BE2C (cell line): ENCODE measurements around the gene LAMA5.

Experiments
- DNase-seq: peaks from one replicate; pipeline ENCODE4 v3.0.0-alpha.2; 2020
- H3K27me3 ChIP-seq: fragments of 250-450 bp; sonication (Bioruptor Pico); 2 replicates; pipeline ENCODE4 v1.5.1; 2020; ENCODE audit warnings: mild to moderate bottlenecking
- H3K36me3 ChIP-seq: fragments of 250-450 bp; sonication (Bioruptor Pico); 2 replicates; pipeline ENCODE4 v1.5.1; 2020; ENCODE audit warnings: mild to moderate bottlenecking
- H3K4me1 ChIP-seq: fragments of 250-450 bp; sonication (Bioruptor Pico); 2 replicates; pipeline ENCODE4 v1.5.1; 2020
- H3K4me3 ChIP-seq: 2 replicates; pipeline ENCODE4 v1.5.1; 2011; ENCODE audit warnings: low read depth, low read length
- H3K9me3 ChIP-seq: fragments of 250-450 bp; sonication (Bioruptor Pico); 2 replicates; pipeline ENCODE4 v1.5.1; 2020
- CTCF ChIP-seq: IDR thresholded peaks from 2 replicates; pipeline ENCODE4 v1.5.1; 2012; ENCODE audit warnings: mild to moderate bottlenecking, low read depth, low read length

The LAMA5 gene

GRCh38 chr20:62313460-62314338 is 53.4 kb downstream of the LAMA5 start:
- H3K4me1 ChIP-seq, result no peaks in the 10 kb centered on the region
- DNase-seq, result no peak
- peaks cover 6% of the 10 kb centered on the region for H3K36me3 ChIP-seq
- no peaks in the 10 kb centered on the region for H3K27me3 ChIP-seq
- no peaks in the 10 kb centered on the region for H3K9me3 ChIP-seq
- H3K4me3 ChIP-seq, result no peak overlapping the region
- no peak for TF ChIP-seq CTCF

GRCh38 chr20:62313021-62313420 is 54.1 kb downstream of the LAMA5 start:
- H3K4me1 ChIP-seq, result no peaks in the 10 kb centered on the region
- DNase-seq, result no peak
- TF ChIP-seq CTCF, result no peak
- no peaks in the 10 kb centered on the region for H3K27me3 ChIP-seq
- H3K36me3 ChIP-seq, result peaks cover 12% of the 10 kb centered on the region
- no peaks in the 10 kb centered on the region for H3K9me3 ChIP-seq
- H3K4me3 ChIP-seq, result no peak overlapping the region

- no peak overlapping the region for H3K4me3 ChIP-seq
- TF ChIP-seq CTCF, result no peak
- peaks cover 16% of the 10 kb centered on the region for H3K36me3 ChIP-seq
- H3K27me3 ChIP-seq, result no peaks in the 10 kb centered on the region
- no peaks in the 10 kb centered on the region for H3K4me1 ChIP-seq
- DNase-seq, result no peak
- no peaks in the 10 kb centered on the region for H3K9me3 ChIP-seq
Measured at GRCh38 chr20:62312662-62312977, 54.5 kb downstream of the LAMA5 start.

- Histone ChIP-seq H3K36me3 (peaks cover 22% of the 10 kb centered on the region), H3K4me1 (no peaks in the 10 kb centered on the region), H3K27me3 (no peaks in the 10 kb centered on the region), H3K4me3 (no peak overlapping the region), H3K9me3 (no peaks in the 10 kb centered on the region)
- no peak for TF ChIP-seq CTCF
- DNase-seq, result no peak
Measured at GRCh38 chr20:62311832-62312661, 55.1 kb downstream of the LAMA5 start.

- H3K36me3 ChIP-seq, result peaks cover 31% of the 10 kb centered on the region
- H3K4me1 ChIP-seq, result no peaks in the 10 kb centered on the region
- no peaks in the 10 kb centered on the region for H3K27me3 ChIP-seq
- no peak for TF ChIP-seq CTCF
- no peak for DNase-seq
- H3K4me3 ChIP-seq, result no peak overlapping the region
- no peaks in the 10 kb centered on the region for H3K9me3 ChIP-seq
Measured at GRCh38 chr20:62311150-62311549, 56.0 kb downstream of the LAMA5 start.

- Histone ChIP-seq H3K27me3 (no peaks in the 10 kb centered on the region), H3K36me3 (peaks cover 35% of the 10 kb centered on the region)
- no peak for TF ChIP-seq CTCF
Measured at GRCh38 chr20:62310757-62311121, 56.4 kb downstream of the LAMA5 start.

More at GRCh38 chr20:62310757-62311121, 56.4 kb downstream of the LAMA5 start:
- Histone ChIP-seq H3K4me1 (no peaks in the 10 kb centered on the region), H3K4me3 (no peak overlapping the region), H3K9me3 (no peaks in the 10 kb centered on the region)
- no peak for DNase-seq
